ENCODE measurements around the gene CAMK1D.

GRCh38 chr10:12394241-12395033 lies 45.1 kb downstream of the CAMK1D start:
- TF ChIP-seq CTCF (optimal IDR thresholded peaks at IDR 0.05 in 1 of 3, IDR thresholded peaks at IDR 0.05 in 1 of 3, conservative IDR thresholded peaks at IDR 0.05 in 1 of 3; ENCODE audit: extremely low read depth in 1 of 3, insufficient read depth in 2 of 3, low read length in 3 of 3) = no peak
- no peak for TF ChIP-seq EZH2 (IDR thresholded peaks at IDR 0.05; ENCODE audit: low read length)

All from keratinocyte (primary cell).